Measurements from ENCODE around the gene TSPAN9. TPM values are rescaled to one million over a fixed set of nuclear protein-coding genes. Genes with fewer than 3 reads are reported as not detected.

The TSPAN9 gene
- total and polyA plus RNA-seq, 2 donors from 2014 or later, result 62.4 to 81.6 TPM

- Histone ChIP-seq H3K9ac (ENCODE audit: low read length in 3 of 3) (no peak overlapping the region), H3K9me3 (ENCODE audit: control insufficient read depth in 2 of 3, insufficient read depth in 1 of 3, low read length in 3 of 3) (no peaks in the 10 kb centered on the region), H3K36me3 (ENCODE audit: control insufficient read depth in 2 of 3, insufficient read depth in 3 of 3, low read length in 3 of 3) (no peaks in the 10 kb centered on the region), H3K4me3 (ENCODE audit: low read length in 3 of 3) (no peak overlapping the region), H3K27me3 (ENCODE audit: control insufficient read depth, insufficient read depth, low read length) (no peaks in the 10 kb centered on the region), H3K4me1 (ENCODE audit: control insufficient read depth in 2 of 3, insufficient read depth in 2 of 3, low read depth in 1 of 3, low read length in 3 of 3) (no peaks in the 10 kb centered on the region), H3K27ac (ENCODE audit: low read depth in 2 of 2, low read length in 2 of 2) (no peak overlapping the region)
- DNase-seq (peak in 1 of 5 donors; percentile 59), FAIRE-seq (no peak)
- intact Hi-C loops (cut with DNase I), result no loop called here
- TF ChIP-seq CTCF (IDR thresholded peaks at IDR 0.05; ENCODE audit: borderline replicate concordance, extremely low read depth, insufficient read depth), result no peak
Observed at GRCh38 chr12:3323002-3323685, 246.0 kb downstream of the TSPAN9 start.

- no peaks in the 10 kb centered on the region for H3K36me3 ChIP-seq (ENCODE audit: control insufficient read depth in 2 of 3, insufficient read depth in 3 of 3, low read length in 3 of 3)
- intact Hi-C loops (cut with DNase I), result no loop called here
- no peak overlapping the region for H3K9ac ChIP-seq (ENCODE audit: low read length in 3 of 3)
- no peak overlapping the region for H3K4me3 ChIP-seq (ENCODE audit: low read length in 3 of 3)
- no peaks in the 10 kb centered on the region for H3K27me3 ChIP-seq (ENCODE audit: control insufficient read depth, insufficient read depth, low read length)
- no peak overlapping the region for H3K27ac ChIP-seq (ENCODE audit: low read depth in 2 of 2, low read length in 2 of 2)
- no peak for TF ChIP-seq CTCF (IDR thresholded peaks at IDR 0.05; ENCODE audit: borderline replicate concordance, extremely low read depth, insufficient read depth)
- no peaks in the 10 kb centered on the region for H3K9me3 ChIP-seq (ENCODE audit: control insufficient read depth in 2 of 3, insufficient read depth in 1 of 3, low read length in 3 of 3)
- no peak for FAIRE-seq
- DNase-seq, result no peak
- no peaks in the 10 kb centered on the region for H3K4me1 ChIP-seq (ENCODE audit: control insufficient read depth in 2 of 3, insufficient read depth in 2 of 3, low read depth in 1 of 3, low read length in 3 of 3)
Observed at GRCh38 chr12:3325736-3326135, 248.6 kb downstream of the TSPAN9 start.

GRCh38 chr12:3326156-3326849 is 249.1 kb downstream of the TSPAN9 start:
- Histone ChIP-seq H3K27me3 (ENCODE audit: control insufficient read depth, insufficient read depth, low read length) (no peaks in the 10 kb centered on the region), H3K4me1 (ENCODE audit: control insufficient read depth in 2 of 3, insufficient read depth in 2 of 3, low read depth in 1 of 3, low read length in 3 of 3) (no peaks in the 10 kb centered on the region), H3K36me3 (ENCODE audit: control insufficient read depth in 2 of 3, insufficient read depth in 3 of 3, low read length in 3 of 3) (no peaks in the 10 kb centered on the region), H3K9me3 (ENCODE audit: control insufficient read depth in 2 of 3, insufficient read depth in 1 of 3, low read length in 3 of 3) (no peaks in the 10 kb centered on the region), H3K4me3 (ENCODE audit: low read length in 3 of 3) (no peak overlapping the region), H3K27ac (ENCODE audit: low read depth in 2 of 2, low read length in 2 of 2) (no peak overlapping the region), H3K9ac (ENCODE audit: low read length in 3 of 3) (no peak overlapping the region)
- FAIRE-seq (no peak), DNase-seq (peak in 1 of 5 donors; percentile 69)
- intact Hi-C loops (cut with DNase I), result no loop called here
- no peak for TF ChIP-seq CTCF (IDR thresholded peaks at IDR 0.05; ENCODE audit: borderline replicate concordance, extremely low read depth, insufficient read depth)
